Stimulated activated CD4-positive, alpha-beta T cell treated with anti-CD3 and anti-CD28 coated beads, Interleukin-2, amount 100 ng/mL, for 4 hours (primary cell): Measurements from ENCODE around the gene MUC5B.

Source experiments
- DNase-seq: peaks from one replicate; pipeline ENCODE4 v3.0.0-alpha.2; 2020; ENCODE audit warnings: low read depth

MUC5B gene

GRCh38 chr11:1285876-1286275, 63.0 kb downstream of the MUC5B start:
- no peak for DNase-seq

DNA sequence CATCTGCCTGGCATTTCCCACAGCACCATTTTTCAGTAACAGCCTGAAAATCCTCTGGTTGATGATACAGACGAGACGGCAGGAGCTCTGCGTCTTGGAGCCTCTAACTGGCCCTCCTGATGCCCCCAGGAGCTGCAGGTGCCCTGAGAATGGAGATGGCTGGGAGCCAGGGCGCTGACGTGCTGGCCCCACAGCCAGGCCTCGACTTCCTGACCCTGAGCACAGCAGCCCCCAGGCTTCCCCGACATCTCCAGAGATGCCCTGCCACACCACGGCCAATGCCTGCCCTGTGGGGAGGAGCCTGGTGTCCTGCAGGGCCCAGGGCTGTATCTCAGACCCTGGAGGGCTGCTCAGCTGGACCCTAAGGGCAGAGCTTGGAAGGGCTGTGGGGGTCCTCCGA, 65.1 kb downstream of the MUC5B start:
- DNase-seq: no peak

DNA sequence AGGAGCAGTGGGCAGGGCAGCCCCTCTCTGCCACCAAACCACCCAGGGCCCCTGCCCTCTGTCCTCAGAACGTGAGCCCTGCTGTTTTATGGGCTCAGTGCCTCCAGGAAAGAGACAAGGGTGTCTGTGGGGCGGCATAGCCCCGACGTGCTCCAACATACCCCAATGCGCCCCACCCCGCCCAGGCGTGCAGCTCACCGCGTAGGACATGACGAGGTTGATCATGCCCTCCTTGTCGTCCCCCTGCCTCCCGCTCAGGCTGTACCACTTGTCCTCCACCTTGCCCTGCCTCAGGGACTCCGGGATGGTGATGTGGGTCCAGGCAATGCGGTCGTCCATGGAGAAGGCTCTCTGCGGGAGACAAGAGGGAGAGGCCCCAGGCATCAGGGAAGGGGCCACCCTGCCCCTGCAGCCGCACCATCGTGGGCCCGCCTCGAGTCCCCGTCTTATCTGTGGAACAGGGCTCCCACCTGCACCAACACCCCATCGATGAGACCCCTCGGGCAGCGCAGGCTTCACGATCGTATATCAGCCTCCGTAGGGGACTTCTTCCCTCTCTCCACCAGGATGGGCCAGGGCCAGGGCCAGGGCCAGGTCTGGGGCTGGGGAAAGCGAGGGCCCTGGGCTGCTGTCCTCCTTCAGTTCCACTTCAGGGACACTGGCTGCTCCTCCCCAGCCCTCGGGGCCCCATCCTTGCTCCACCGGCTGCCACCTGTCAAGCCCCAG, 65.7 kb downstream of the MUC5B start:
- DNase-seq: no peak

GRCh38 chr11:1289211-1289935, 66.5 kb downstream of the MUC5B start:
- DNase-seq: no peak

- no peak for DNase-seq
Measured at GRCh38 chr11:1290052-1291040, 67.5 kb downstream of the MUC5B start.

GRCh38 chr11:1291295-1292017, 68.6 kb downstream of the MUC5B start:
- no peak for DNase-seq

DNA sequence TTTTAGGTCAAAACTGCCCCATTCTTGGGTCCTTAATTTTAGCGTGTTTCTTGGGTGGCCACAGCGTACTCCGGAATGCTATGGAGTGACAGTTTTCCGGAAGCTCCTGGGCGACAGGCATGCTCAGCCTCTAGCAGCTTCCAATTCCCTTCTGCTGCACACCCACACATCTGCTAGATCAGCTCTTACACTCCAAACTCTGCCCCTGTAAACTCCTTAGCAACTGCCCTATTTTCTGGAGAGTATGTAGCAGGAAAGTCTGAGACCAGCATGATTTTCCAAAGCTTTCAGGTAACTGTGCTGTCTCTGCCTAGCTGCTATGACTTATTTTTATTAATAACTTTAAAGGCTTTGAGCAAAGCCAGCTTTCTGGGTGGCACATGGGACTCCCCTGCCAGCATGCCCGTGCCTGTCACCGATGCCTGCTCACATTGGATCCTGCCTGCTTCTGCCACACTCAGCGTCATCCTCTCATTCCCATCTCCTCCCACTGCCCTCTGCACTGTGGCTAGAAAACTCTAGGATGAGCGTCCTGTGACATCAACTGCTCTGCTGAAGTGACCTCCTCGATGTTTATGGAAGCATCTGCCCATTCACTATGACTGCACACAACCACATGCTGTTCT, 69.3 kb downstream of the MUC5B start:
- DNase-seq: no peak

GRCh38 chr11:1292644-1293618, 70.1 kb downstream of the MUC5B start:
- no peak for DNase-seq

DNA sequence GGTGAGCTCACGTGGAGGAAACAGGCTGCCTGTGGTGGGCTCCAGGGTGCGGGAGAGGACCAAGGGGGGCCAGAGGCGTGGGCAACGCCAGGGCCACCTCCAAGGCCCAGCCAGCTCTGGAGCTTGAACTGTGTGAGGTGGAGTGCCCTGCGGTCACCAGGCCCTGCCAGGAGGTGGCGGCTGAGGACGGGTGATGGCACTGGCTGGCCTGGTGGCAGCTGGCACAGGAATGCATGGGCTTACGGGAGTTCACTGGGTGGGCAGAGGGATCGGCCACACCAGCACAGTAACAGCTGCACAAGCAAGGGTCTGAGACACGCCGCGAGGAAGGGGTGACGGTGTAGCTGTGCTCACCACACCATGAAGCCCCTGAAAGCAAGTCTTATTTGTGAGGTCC, 70.8 kb downstream of the MUC5B start:
- no peak for DNase-seq

GRCh38 chr11:1295086-1295485, 72.2 kb downstream of the MUC5B start:
- DNase-seq: no peak

GRCh38 chr11:1295591-1295990, 72.7 kb downstream of the MUC5B start:
- no peak for DNase-seq

GRCh38 chr11:1296287-1296686, 73.4 kb downstream of the MUC5B start:
- no peak for DNase-seq

DNA sequence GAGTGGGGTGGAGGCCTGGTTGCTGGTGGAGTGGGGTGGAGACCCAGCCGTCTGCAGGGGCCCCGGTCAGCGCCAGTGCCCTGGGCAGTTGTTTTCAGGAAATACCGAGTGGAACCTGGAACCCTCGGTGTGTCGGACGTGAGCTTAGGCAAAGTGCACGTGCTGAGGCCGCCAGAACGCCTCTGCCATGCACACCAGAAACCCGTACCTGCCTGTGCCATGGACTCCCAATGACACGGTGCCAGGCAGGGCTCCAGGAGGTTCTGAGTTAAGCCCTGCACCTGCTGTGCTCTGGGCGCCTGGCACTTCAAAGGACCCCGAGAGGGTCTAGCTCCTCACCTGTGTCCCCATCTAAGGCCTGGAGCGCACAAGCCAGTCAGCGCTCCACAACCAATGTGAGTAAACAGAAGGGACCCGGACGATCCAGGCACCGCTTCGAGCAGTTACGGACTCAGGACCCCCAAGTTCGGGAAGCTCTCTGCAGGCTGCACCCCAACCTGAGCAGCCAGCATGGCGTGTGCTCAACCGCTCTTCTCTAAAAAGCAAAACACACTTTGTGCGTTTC, 74.2 kb downstream of the MUC5B start:
- no peak for DNase-seq

DNA sequence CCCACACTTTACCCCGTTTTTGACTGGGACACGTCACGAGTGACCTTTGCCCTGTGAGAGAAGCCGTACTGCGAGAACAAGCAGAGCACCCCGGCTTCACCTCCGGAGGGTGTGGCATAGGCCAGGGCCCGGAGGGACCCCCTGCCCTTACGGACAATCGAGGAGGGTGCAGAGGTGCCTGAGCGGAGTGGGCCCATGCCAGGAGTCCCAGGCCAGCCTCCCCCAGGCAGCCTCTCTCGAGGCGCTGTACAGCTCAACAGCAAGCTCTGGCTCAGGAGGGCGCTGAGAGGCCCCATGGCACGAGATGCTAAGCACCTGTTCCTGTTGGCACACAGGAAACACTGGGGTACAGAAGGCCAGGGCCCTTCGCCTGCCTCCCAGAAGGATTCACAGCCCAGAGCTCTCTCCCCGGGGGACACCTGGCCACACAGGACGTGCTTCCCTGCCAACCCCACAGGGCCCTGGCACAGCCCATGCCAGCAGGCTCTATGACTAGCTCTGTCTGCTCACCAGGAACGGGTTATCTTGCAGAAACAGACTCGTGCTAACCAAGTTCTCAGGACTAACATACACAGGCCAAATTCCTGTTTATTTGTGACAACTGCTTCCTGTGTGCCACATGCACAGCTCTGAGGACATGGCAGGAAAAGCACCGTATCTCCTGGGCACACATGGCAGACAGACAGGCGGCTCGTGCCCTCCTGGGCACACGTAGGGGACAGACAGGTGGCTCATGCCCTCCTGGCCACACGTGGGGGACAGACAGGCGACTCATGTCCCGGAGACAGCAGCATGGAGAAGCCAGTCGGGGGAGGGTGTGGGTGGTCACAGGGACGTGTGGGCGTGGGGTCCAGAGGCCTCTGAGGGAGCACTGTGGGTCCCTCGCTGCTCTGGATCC, 75.0 kb downstream of the MUC5B start:
- DNase-seq: no peak

DNA sequence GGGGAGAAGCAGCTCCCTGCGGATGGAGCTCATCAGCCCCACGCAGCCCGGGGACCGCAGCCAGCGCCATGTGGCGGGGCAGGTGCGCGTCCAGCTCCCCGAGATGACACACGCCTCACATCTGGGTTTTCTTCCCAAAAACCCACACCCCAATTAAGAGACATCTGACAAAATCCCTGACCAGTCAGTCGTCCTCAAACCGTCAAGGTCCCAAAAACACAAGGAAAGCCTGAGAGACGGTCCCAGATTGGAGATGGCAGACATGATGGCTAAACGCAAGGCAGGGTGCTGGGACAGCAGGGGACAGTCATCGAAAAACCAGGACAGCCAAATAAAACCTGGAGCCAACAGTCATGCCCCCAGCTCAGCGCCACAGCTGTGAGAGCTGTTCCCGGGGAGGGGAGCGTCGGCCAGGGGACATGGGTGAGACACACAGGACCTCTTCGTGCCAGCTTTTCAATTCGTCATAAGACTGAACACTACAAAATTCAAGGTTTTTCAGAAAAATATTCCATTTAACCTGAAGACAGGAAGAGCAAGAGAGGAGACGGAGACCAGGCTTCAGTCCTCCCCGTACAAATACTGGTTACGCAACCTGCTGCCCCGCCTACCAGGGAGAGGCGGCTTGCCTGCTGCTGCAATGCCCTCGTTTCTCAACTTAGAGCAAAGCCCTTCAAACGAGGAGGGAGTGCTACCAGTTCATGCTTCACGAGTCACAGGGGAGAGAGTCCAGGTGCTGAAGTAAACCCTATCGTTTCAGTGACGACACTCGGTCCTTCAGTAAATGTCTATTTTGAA, 76.0 kb downstream of the MUC5B start:
- no peak for DNase-seq

GRCh38 chr11:1299621-1300020, 76.8 kb downstream of the MUC5B start:
- DNase-seq: no peak

GRCh38 chr11:1300121-1300520, 77.3 kb downstream of the MUC5B start:
- no peak for DNase-seq
